Neuronal stem cell (in vitro differentiated cells): Measurements from ENCODE around the gene SERPINA3.
"Not testable (repeated sequence)": the region's sequence is repeated elsewhere in the genome, so short reads cannot be mapped to it uniquely, and the experiment has no call there.

Experiments used
- DNase-seq: peaks from one replicate; pipeline ENCODE4 v3.0.0-alpha.2; 2013; ENCODE audit warnings: low spot score
- H2AFZ ChIP-seq: one replicate; pipeline ENCODE4 v1.6.1; 2013; ENCODE audit warnings: mild to moderate bottlenecking, low read length, inconsistent platforms
- H2AK5ac ChIP-seq: 2 replicates; pipeline ENCODE4 v1.6.1; 2013; ENCODE audit warnings: low read depth, mild to moderate bottlenecking, inconsistent platforms, low read length, moderate library complexity, mixed read lengths
- H2BK120ac ChIP-seq: 2 replicates; pipeline ENCODE4 v1.6.1; 2013; ENCODE audit warnings: low read depth, mild to moderate bottlenecking, inconsistent platforms, low read length, moderate library complexity, mixed read lengths
- H2BK12ac ChIP-seq: one replicate; pipeline ENCODE4 v1.6.1; 2013; ENCODE audit warnings: low read length, inconsistent platforms
- H2BK15ac ChIP-seq: 2 replicates; pipeline ENCODE4 v1.6.1; 2013; ENCODE audit warnings: mild to moderate bottlenecking, low read length, inconsistent platforms, mixed read lengths
- H2BK5ac ChIP-seq: one replicate; pipeline ENCODE4 v1.6.1; 2013; ENCODE audit warnings: inconsistent platforms, mild to moderate bottlenecking, low read length, moderate library complexity
- H3K14ac ChIP-seq: one replicate; pipeline ENCODE4 v1.6.1; 2013; ENCODE audit warnings: low read length, inconsistent platforms
- H3K18ac ChIP-seq: 2 replicates; pipeline ENCODE4 v1.6.1; 2013; ENCODE audit warnings: low read length, inconsistent platforms
- H3K23ac ChIP-seq: 2 replicates; pipeline ENCODE4 v1.6.1; 2013; ENCODE audit warnings: low read depth, mild to moderate bottlenecking, mixed read lengths, low read length, inconsistent platforms; ENCODE audit not compliant: poor library complexity
- H3K27ac ChIP-seq: replicated peaks from 3 replicates; pipeline ENCODE4 v1.5.1; 2013; ENCODE audit warnings: low read length, inconsistent platforms
- H3K27me3 ChIP-seq, 3 experiments: 2 replicates each; pipeline ENCODE4 v1.6.1; 2013; ENCODE audit warnings: low read length in 3 of 3, mild to moderate bottlenecking in 2 of 3, inconsistent platforms in 1 of 3, low read depth in 1 of 3, mixed read lengths in 1 of 3, moderate library complexity in 1 of 3; ENCODE audit not compliant: control insufficient read depth in 3 of 3, insufficient read depth in 3 of 3
- H3K36me3 ChIP-seq, 2 donors: replicated peaks in 1 of 2; 2 replicates each; pipeline ENCODE4 v1.6.1; 2013; ENCODE audit warnings: low read length in 2 of 2; ENCODE audit not compliant: control insufficient read depth in 2 of 2, insufficient read depth in 2 of 2
- H3K4ac ChIP-seq: 2 replicates; pipeline ENCODE4 v1.6.1; 2013; ENCODE audit warnings: inconsistent platforms, mild to moderate bottlenecking, low read length, moderate library complexity
- H3K4me1 ChIP-seq, 2 donors: 1 replicate in 1 of 2; 2 replicates in 1 of 2; pipeline ENCODE4 v1.6.1; 2013; ENCODE audit warnings: low read length in 2 of 2, low read depth in 1 of 2; ENCODE audit not compliant: control insufficient read depth in 2 of 2, insufficient read depth in 1 of 2
- H3K4me2 ChIP-seq: one replicate; pipeline ENCODE4 v1.6.1; 2013; ENCODE audit warnings: mild to moderate bottlenecking, low read length, inconsistent platforms; ENCODE audit not compliant: insufficient read depth, poor library complexity, severe bottlenecking
- H3K4me3 ChIP-seq, 2 donors: 2 replicates each; pipeline ENCODE4 v1.5.1; 2013; ENCODE audit warnings: low read length in 2 of 2, mild to moderate bottlenecking in 2 of 2, inconsistent platforms in 1 of 2, moderate library complexity in 1 of 2
- H3K79me1 ChIP-seq: one replicate; pipeline ENCODE4 v1.6.1; 2013; ENCODE audit warnings: low read depth, mild to moderate bottlenecking, inconsistent platforms, low read length, moderate library complexity
- H3K9ac ChIP-seq: one replicate; pipeline ENCODE4 v1.6.1; 2013; ENCODE audit warnings: mild to moderate bottlenecking, low read depth, low read length, inconsistent platforms; ENCODE audit not compliant: poor library complexity
- H3K9me3 ChIP-seq, 2 donors: replicated peaks in 1 of 2; 2 replicates each; pipeline versions ENCODE3 to v1.6.1; 2013; ENCODE audit warnings: low read length in 2 of 2, mild to moderate bottlenecking in 2 of 2, inconsistent platforms in 1 of 2, low read depth in 1 of 2, mixed read lengths in 1 of 2, moderate library complexity in 1 of 2; ENCODE audit not compliant: control insufficient read depth in 2 of 2, insufficient read depth in 1 of 2
- H4K8ac ChIP-seq: one replicate; pipeline ENCODE4 v1.6.1; 2013; ENCODE audit warnings: low read depth, mild to moderate bottlenecking, inconsistent platforms, low read length, moderate library complexity
- H4K91ac ChIP-seq: one replicate; pipeline ENCODE4 v1.6.1; 2013; ENCODE audit warnings: low read length, low read depth, mild to moderate bottlenecking, inconsistent platforms; ENCODE audit not compliant: poor library complexity
- WGBS, 2 donors: extraction: QIAGEN DNeasy Blood & Tissue Kit; methylation state at CpG; one replicate each; pipeline ENCODE4 v1.1.7; 2013; ENCODE audit warnings: missing lambda C conversion rate in 2 of 2, mixed read lengths in 1 of 2; ENCODE audit not compliant: insufficient read length in 2 of 2, insufficient replicate concordance in 1 of 2; ENCODE audit errors: extremely low coverage in 2 of 2; 5-methylcytosine and 5-hydroxymethylcytosine counted together

SERPINA3 gene

GRCh38 chr14:94575730-94576585 lies 36.2 kb upstream of the SERPINA3 start:
- Histone ChIP-seq H3K36me3 (no peaks in the 10 kb centered on the region), H2BK120ac (no peak overlapping the region), H3K9ac (no peak overlapping the region), H3K4me1 (no peaks in the 10 kb centered on the region), H3K79me1 (no peaks in the 10 kb centered on the region), H2AFZ (no peak overlapping the region), H4K8ac (no peak overlapping the region), H2BK5ac (no peak overlapping the region), H3K18ac (no peak overlapping the region), H3K27ac (no peak overlapping the region), H3K4ac (no peak overlapping the region), H2BK15ac (no peak overlapping the region), H3K9me3 (peaks cover 0 to 2% of the 10 kb centered on the region in 2 donors), H3K14ac (no peak overlapping the region), H3K4me2 (no peak overlapping the region), H3K23ac (no peak overlapping the region), H3K27me3 (no peaks in the 10 kb centered on the region), H2BK12ac (no peak overlapping the region), H2AK5ac (no peak overlapping the region), H3K4me3 (no peak overlapping the region), H4K91ac (no peak overlapping the region)
- WGBS, 2 donors = no CpG with 5 or more reads among the region's 5 CpGs
- no peak for DNase-seq

DNA sequence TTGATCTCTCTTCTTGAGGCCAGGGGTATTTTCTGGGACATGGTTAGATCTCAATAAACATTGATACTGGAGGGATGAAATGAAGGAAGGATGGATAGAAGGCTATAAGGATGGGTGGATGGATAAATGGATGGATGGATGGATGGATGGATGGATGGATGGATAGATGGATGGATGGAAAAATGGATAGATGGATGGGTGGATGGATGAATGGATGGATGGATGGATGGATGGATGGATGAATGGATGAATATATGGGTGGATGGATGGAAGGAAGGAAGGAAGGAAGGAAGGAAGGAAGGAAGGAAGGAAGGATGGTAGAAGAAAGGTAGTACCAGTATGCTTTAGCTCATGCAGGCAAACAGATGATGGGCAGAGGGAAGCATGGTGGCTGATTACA lies 34.7 kb upstream of the SERPINA3 start:
- not testable (repeated sequence) for H3K4ac ChIP-seq, H2BK120ac ChIP-seq, H3K14ac ChIP-seq, H2AFZ ChIP-seq, H3K18ac ChIP-seq, H3K9ac ChIP-seq, H3K4me2 ChIP-seq, H2BK12ac ChIP-seq, DNase-seq, H3K9me3 ChIP-seq, H2BK15ac ChIP-seq, H4K8ac ChIP-seq, H3K36me3 ChIP-seq, H3K23ac ChIP-seq, H3K27me3 ChIP-seq, H2BK5ac ChIP-seq, H3K4me3 ChIP-seq, H3K27ac ChIP-seq, H3K79me1 ChIP-seq, H4K91ac ChIP-seq, H3K4me1 ChIP-seq, H2AK5ac ChIP-seq

- H3K27me3 ChIP-seq = no peaks in the 10 kb centered on the region
- H3K4me2 ChIP-seq = no peak overlapping the region
- H3K27ac ChIP-seq = no peak overlapping the region
- H3K9ac ChIP-seq = no peak overlapping the region
- H4K8ac ChIP-seq = no peak overlapping the region
- no peak overlapping the region for H3K18ac ChIP-seq
- no peak overlapping the region for H2AFZ ChIP-seq
- H2BK120ac ChIP-seq = no peak overlapping the region
- no peaks in the 10 kb centered on the region for H3K79me1 ChIP-seq
- no peak overlapping the region for H3K23ac ChIP-seq
- no peaks in the 10 kb centered on the region for H3K36me3 ChIP-seq
- H2BK5ac ChIP-seq = no peak overlapping the region
- H3K14ac ChIP-seq = no peak overlapping the region
- H4K91ac ChIP-seq = no peak overlapping the region
- peaks cover 0 to 2% of the 10 kb centered on the region in 2 donors for H3K9me3 ChIP-seq
- no peak overlapping the region for H2BK15ac ChIP-seq
- no peak overlapping the region for H3K4ac ChIP-seq
- H3K4me3 ChIP-seq = no peak overlapping the region
- H2BK12ac ChIP-seq = no peak overlapping the region
- H2AK5ac ChIP-seq = no peak overlapping the region
- DNase-seq = no peak
- no CpG with 5 or more reads among the region's 6 CpGs for WGBS, 2 donors
- peaks cover 0 to 3% of the 10 kb centered on the region in 2 donors for H3K4me1 ChIP-seq
Measured at GRCh38 chr14:94578712-94579111, 33.5 kb upstream of the SERPINA3 start.

- H2BK5ac ChIP-seq = no peak within 1 kb of the TSS
- H3K27me3 ChIP-seq = no peaks in the 10 kb centered on the region
- H3K36me3 ChIP-seq = no peaks in the 10 kb centered on the region
- H2BK15ac ChIP-seq = no peak within 1 kb of the TSS
- no peak within 1 kb of the TSS for H3K4me3 ChIP-seq
- H2BK12ac ChIP-seq = no peak within 1 kb of the TSS
- H4K91ac ChIP-seq = no peak within 1 kb of the TSS
- H4K8ac ChIP-seq = no peak within 1 kb of the TSS
- no peak within 1 kb of the TSS for H3K27ac ChIP-seq
- H3K23ac ChIP-seq = no peak within 1 kb of the TSS
- H3K9ac ChIP-seq = no peak within 1 kb of the TSS
- no peak for DNase-seq
- H3K4me1 ChIP-seq = peaks cover 0 to 10% of the 10 kb centered on the region in 2 donors
- H3K18ac ChIP-seq = peak within 1 kb of the TSS; percentile 12
- no peaks in the 10 kb centered on the region for H3K79me1 ChIP-seq
- H3K14ac ChIP-seq = no peak within 1 kb of the TSS
- no peak within 1 kb of the TSS for H3K4ac ChIP-seq
- H2AK5ac ChIP-seq = no peak within 1 kb of the TSS
- WGBS, 2 donors = no CpG with 5 or more reads among the region's 18 CpGs
- no peak within 1 kb of the TSS for H2BK120ac ChIP-seq
- H3K9me3 ChIP-seq = peaks cover 0 to under 1% of the 10 kb centered on the region in 2 donors
- H3K4me2 ChIP-seq = no peak within 1 kb of the TSS
- H2AFZ ChIP-seq = peak within 1 kb of the TSS; percentile 59
Measured at GRCh38 chr14:94581127-94581999, 30.8 kb upstream of the SERPINA3 start, which contains the start of gene SERPINA5. Gene SERPINA5, plus strand, starts transcription at chr14:94581426. Its CDS starts 5,937 bp downstream, at chr14:94587363.
